Astrocyte (in vitro differentiated cells and primary cell): ENCODE measurements around the gene SPON1.
"Not testable (repeated sequence)": the region's sequence is repeated elsewhere in the genome, so short reads cannot be mapped to it uniquely, and the experiment has no call there.

Experiments
- EZH2 ChIP-seq: IDR thresholded peaks from 2 replicates; pipeline ENCODE4 v1.6.1; 2012; ENCODE audit warnings: mild to moderate bottlenecking, low read length, inconsistent platforms; ENCODE audit not compliant: insufficient read depth
- TF ChIP-seq, protein P1 (sequence below): IDR thresholded peaks from 2 replicates; pipeline ENCODE4 v1.5.1; 2011; ENCODE audit warnings: low read depth, mild to moderate bottlenecking, inconsistent platforms, low read length, moderate library complexity; ENCODE audit not compliant: insufficient read depth

DNA sequence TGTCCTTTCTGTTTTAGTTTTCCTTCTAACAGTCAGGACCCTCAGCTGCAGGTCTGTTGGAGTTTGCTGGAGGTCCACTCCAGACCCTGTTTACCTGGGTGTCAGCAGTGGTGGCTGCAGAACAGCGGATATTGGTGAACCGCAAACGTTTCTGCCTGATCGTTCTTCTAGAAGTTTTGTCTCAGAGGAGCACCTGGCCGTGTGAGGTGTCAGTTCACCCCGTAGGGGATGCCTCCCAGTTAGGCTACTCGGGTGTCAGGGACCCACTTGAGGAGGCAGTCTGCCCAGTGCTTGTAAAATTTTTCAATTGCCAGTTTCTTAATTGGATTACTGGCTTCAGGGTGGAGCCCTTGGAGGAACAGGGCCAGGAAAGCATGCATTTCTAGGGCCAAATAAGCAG is 211.2 kb downstream of the SPON1 start:
- TF ChIP-seq, protein P1, sequence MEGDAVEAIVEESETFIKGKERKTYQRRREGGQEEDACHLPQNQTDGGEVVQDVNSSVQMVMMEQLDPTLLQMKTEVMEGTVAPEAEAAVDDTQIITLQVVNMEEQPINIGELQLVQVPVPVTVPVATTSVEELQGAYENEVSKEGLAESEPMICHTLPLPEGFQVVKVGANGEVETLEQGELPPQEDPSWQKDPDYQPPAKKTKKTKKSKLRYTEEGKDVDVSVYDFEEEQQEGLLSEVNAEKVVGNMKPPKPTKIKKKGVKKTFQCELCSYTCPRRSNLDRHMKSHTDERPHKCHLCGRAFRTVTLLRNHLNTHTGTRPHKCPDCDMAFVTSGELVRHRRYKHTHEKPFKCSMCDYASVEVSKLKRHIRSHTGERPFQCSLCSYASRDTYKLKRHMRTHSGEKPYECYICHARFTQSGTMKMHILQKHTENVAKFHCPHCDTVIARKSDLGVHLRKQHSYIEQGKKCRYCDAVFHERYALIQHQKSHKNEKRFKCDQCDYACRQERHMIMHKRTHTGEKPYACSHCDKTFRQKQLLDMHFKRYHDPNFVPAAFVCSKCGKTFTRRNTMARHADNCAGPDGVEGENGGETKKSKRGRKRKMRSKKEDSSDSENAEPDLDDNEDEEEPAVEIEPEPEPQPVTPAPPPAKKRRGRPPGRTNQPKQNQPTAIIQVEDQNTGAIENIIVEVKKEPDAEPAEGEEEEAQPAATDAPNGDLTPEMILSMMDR, result not testable (repeated sequence)
- TF ChIP-seq EZH2, result not testable (repeated sequence)
